C4-2B (cell line): ENCODE results near the gene E2F1.

Source experiments
- H3K27ac ChIP-seq: fragments of 450-650 bp; 2 replicates; pipeline ENCODE4 v1.5.1; 2017
- CTCF ChIP-seq: fragments of 450-650 bp; conservative IDR thresholded peaks from 2 replicates; pipeline ENCODE4 v1.5.1; 2017; ENCODE audit warnings: mild to moderate bottlenecking
- ZFX ChIP-seq: fragments of 450-650 bp; IDR thresholded peaks from 2 replicates; pipeline ENCODE4 v1.6.1; 2017

The E2F1 gene

GRCh38 chr20:33689973-33690372 is 3.8 kb upstream of the E2F1 start:
- TF ChIP-seq CTCF (no peak), ZFX (no peak)
- H3K27ac ChIP-seq: no peak overlapping the region

DNA sequence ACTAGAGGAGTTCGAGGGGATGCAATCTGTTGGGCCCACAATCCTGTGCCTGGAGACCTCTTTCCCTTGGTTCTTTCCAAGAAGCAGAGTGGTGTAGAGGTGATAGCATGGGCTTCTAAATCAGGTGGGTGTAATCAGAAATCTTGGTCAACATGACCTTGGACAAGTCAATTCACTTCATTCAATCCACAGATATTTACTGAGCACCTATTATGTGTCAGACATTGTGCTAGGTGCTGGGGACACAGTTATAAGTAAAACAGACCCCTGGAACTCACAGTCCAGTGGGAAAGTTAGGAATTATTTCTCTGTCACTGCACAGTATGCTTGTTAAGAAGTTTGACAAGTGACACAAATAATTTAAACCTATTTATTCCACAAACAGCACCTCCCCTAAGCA is 3.3 kb upstream of the E2F1 start:
- H3K27ac ChIP-seq: peak overlapping the region; percentile 25; the same call in 1 of the 2 replicates
- TF ChIP-seq CTCF (no peak), ZFX (no peak)

- TF ChIP-seq ZFX (no peak), CTCF (no peak)
- H3K27ac ChIP-seq: peak overlapping the region; percentile 25; the same call in 1 of the 2 replicates
Observed at GRCh38 chr20:33688938-33689424, 2.8 kb upstream of the E2F1 start.

GRCh38 chr20:33687993-33688937 is 2.1 kb upstream of the E2F1 start:
- peak overlapping the region; percentile 25; the same call in 1 of the 2 replicates for H3K27ac ChIP-seq
- TF ChIP-seq ZFX: no peak
- no peak for TF ChIP-seq CTCF

GRCh38 chr20:33687370-33687915 is 1.3 kb upstream of the E2F1 start:
- H3K27ac ChIP-seq: peak overlapping the region; percentile 72
- TF ChIP-seq ZFX: no peak
- TF ChIP-seq CTCF: no peak

- TF ChIP-seq CTCF (no peak), ZFX (no peak)
- peak overlapping the region; percentile 72 for H3K27ac ChIP-seq
Observed at GRCh38 chr20:33686984-33687366, 790 bp upstream of the E2F1 start.
